Liver (tissue), 9 donors: ENCODE measurements around the gene SUPT6H. TPM values are rescaled to one million over a fixed set of nuclear protein-coding genes. Genes with fewer than 3 reads are reported as not detected.

Experiments
- DNase-seq: peaks from one replicate; pipeline ENCODE4 v3.0.0-alpha.2; 2017; ENCODE audit warnings: low spot score
- H3K27ac ChIP-seq, 2 donors: one replicate each; pipeline ENCODE4 v1.7.0; 2013; ENCODE audit warnings: inconsistent platforms in 2 of 2, low read length in 2 of 2, control low read depth in 1 of 2, low read depth in 1 of 2, mild to moderate bottlenecking in 1 of 2
- H3K27me3 ChIP-seq, 4 donors: one replicate each; pipeline versions ENCODE4 v1.6.1 to v1.7.0; 2013; ENCODE audit warnings: low read length in 3 of 4, inconsistent platforms in 1 of 4, mild to moderate bottlenecking in 1 of 4, moderate library complexity in 1 of 4; ENCODE audit not compliant: control insufficient read depth in 4 of 4, insufficient read depth in 4 of 4
- H3K36me3 ChIP-seq, 4 donors: one replicate each; pipeline versions ENCODE4 v1.6.1 to v1.7.0; 2013; ENCODE audit warnings: low read length in 3 of 4, mild to moderate bottlenecking in 3 of 4, low read depth in 1 of 4, moderate library complexity in 1 of 4; ENCODE audit not compliant: control insufficient read depth in 4 of 4, insufficient read depth in 3 of 4
- H3K4me1 ChIP-seq, 4 donors: one replicate each; pipeline versions ENCODE4 v1.6.1 to v1.7.0; 2013; ENCODE audit warnings: low read length in 3 of 4, mild to moderate bottlenecking in 3 of 4, moderate library complexity in 1 of 4; ENCODE audit not compliant: control insufficient read depth in 4 of 4, insufficient read depth in 4 of 4
- H3K4me3 ChIP-seq, 3 donors: one replicate each; pipeline versions ENCODE4 v1.6.1 to v1.7.0; 2013; ENCODE audit warnings: low read length in 3 of 3, control low read depth in 1 of 3, low read depth in 1 of 3, mild to moderate bottlenecking in 1 of 3
- H3K9ac ChIP-seq, 2 donors: one replicate each; pipeline ENCODE4 v1.7.0; 2013; ENCODE audit warnings: low read length in 2 of 2, mild to moderate bottlenecking in 2 of 2, moderate library complexity in 2 of 2, control low read depth in 1 of 2, low read depth in 1 of 2
- H3K9me3 ChIP-seq, 4 donors: one replicate each; pipeline versions ENCODE4 v1.6.1 to v1.7.0; 2013; ENCODE audit warnings: low read length in 3 of 4; ENCODE audit not compliant: control insufficient read depth in 4 of 4
- EGR1 ChIP-seq, 2 donors: IDR thresholded peaks; 2 replicates each; pipeline ENCODE4 v1.6.1; 2016 to 2018; ENCODE audit warnings: antibody characterized with exemption in 2 of 2, low read depth in 2 of 2
- FOXA1 ChIP-seq: IDR thresholded peaks from 2 replicates; pipeline ENCODE4 v1.6.1; 2016; ENCODE audit warnings: antibody characterized with exemption
- FOXA2 ChIP-seq: IDR thresholded peaks from 2 replicates; pipeline ENCODE4 v1.6.1; 2016; ENCODE audit warnings: antibody characterized with exemption
- HNF4A ChIP-seq, 2 donors: conservative IDR thresholded peaks; 2 replicates each; pipeline ENCODE4 v1.6.1; 2016; ENCODE audit warnings: antibody characterized with exemption in 2 of 2, mild to moderate bottlenecking in 2 of 2
- JUND ChIP-seq, 2 donors: IDR thresholded peaks; 2 replicates each; pipeline ENCODE4 v1.6.1; 2016; ENCODE audit warnings: antibody characterized with exemption in 2 of 2
- NR2F2 ChIP-seq: IDR thresholded peaks from 2 replicates; pipeline ENCODE4 v1.6.1; 2016; ENCODE audit warnings: antibody characterized with exemption
- REST ChIP-seq: IDR thresholded peaks from 2 replicates; pipeline ENCODE4 v1.6.1; 2016; ENCODE audit warnings: antibody characterized with exemption, mild to moderate bottlenecking
- RXRA ChIP-seq, 2 donors: IDR thresholded peaks; 2 replicates each; pipeline ENCODE4 v1.6.1; 2017 to 2018; ENCODE audit warnings: antibody characterized with exemption in 2 of 2, mild to moderate bottlenecking in 1 of 2
- SP1 ChIP-seq: IDR thresholded peaks from 2 replicates; pipeline ENCODE4 v1.6.1; 2018; ENCODE audit warnings: antibody characterized with exemption, mild to moderate bottlenecking
- TAF1 ChIP-seq: conservative IDR thresholded peaks from 2 replicates; pipeline ENCODE4 v1.6.1; 2016; ENCODE audit warnings: antibody characterized with exemption, mild to moderate bottlenecking
- WGBS: extraction: QIAGEN DNeasy Blood & Tissue Kit; methylation state at CpG from one replicate; pipeline ENCODE4 v1.1.7; 2013; 5-methylcytosine and 5-hydroxymethylcytosine counted together
- polyA plus RNA-seq, 2 donors: library from polyadenylated mRNA; stranded (reverse) in 1 of 2; unstranded in 1 of 2; fragments of 200-250 nt in 1 of 2; fragments of >200 nt in 1 of 2; fragmentation: Nextera tagmentation in 1 of 2; extraction: Ambion mirVana in 1 of 2; gene quantifications; one replicate each; pipeline versions ENCODE4 v1.2.1 to v1.2.3, GENCODE V29; 2013 to 2015
- total RNA-seq, 2 donors: library from RNA; depleted of rRNA; stranded (reverse); fragments of >200 nt; gene quantifications; one replicate each; pipeline ENCODE4 v1.2.3, GENCODE V29; 2014
- TF ChIP-seq, protein P1 (sequence below): IDR thresholded peaks from 2 replicates; pipeline ENCODE4 v1.6.1; 2016; ENCODE audit warnings: antibody characterized with exemption
- TF ChIP-seq, protein P2 (sequence below): fragments of 150-350 bp; IDR thresholded peaks from 2 replicates; pipeline ENCODE4 v1.5.1; 2017; ENCODE audit warnings: improper control_type of control experiment, low read depth, low read length; ENCODE audit not compliant: missing input control
- TF ChIP-seq, protein P3 (sequence below): IDR thresholded peaks from 2 replicates; pipeline ENCODE4 v1.6.1; 2016; ENCODE audit warnings: antibody characterized with exemption
- donor health status: healthy.
- donor health status: healthy.
- donor health status: healthy.
- donor health status: healthy.
- donor health status: healthy.

Gene SUPT6H
- total and polyA plus RNA-seq, 4 donors: 10.6 to 59.1 (median 30.3) TPM

DNA sequence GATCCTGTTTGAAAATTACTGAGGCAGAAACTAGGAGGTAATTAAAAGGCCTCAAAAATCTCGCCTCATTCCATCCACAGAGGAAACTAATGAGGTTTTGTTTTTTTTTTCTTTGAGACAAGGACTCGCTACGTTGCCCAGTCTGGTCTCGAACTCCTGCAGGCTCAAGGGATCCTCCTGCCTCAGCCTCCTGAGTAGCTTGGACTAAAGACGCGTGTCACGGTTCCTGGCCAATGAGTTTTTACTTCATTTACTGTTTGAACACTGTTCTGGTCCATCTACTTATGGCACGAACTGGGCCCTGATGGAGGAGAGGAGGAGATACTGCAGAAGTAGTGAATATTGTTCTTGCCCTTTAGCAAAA, 16.4 kb upstream of the SUPT6H start:
- TF ChIP-seq HNF4A (conservative IDR thresholded peaks at IDR 0.05): no peak
- no peak for TF ChIP-seq SP1
- TF ChIP-seq RXRA (IDR thresholded peaks at IDR 0.05): no peak
- TF ChIP-seq, protein P1, sequence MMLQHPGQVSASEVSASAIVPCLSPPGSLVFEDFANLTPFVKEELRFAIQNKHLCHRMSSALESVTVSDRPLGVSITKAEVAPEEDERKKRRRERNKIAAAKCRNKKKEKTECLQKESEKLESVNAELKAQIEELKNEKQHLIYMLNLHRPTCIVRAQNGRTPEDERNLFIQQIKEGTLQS: no peak
- TF ChIP-seq FOXA2: no peak
- TF ChIP-seq REST: no peak
- TF ChIP-seq, protein P2, sequence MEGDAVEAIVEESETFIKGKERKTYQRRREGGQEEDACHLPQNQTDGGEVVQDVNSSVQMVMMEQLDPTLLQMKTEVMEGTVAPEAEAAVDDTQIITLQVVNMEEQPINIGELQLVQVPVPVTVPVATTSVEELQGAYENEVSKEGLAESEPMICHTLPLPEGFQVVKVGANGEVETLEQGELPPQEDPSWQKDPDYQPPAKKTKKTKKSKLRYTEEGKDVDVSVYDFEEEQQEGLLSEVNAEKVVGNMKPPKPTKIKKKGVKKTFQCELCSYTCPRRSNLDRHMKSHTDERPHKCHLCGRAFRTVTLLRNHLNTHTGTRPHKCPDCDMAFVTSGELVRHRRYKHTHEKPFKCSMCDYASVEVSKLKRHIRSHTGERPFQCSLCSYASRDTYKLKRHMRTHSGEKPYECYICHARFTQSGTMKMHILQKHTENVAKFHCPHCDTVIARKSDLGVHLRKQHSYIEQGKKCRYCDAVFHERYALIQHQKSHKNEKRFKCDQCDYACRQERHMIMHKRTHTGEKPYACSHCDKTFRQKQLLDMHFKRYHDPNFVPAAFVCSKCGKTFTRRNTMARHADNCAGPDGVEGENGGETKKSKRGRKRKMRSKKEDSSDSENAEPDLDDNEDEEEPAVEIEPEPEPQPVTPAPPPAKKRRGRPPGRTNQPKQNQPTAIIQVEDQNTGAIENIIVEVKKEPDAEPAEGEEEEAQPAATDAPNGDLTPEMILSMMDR: no peak
- TF ChIP-seq JUND (IDR thresholded peaks at IDR 0.05): no peak
- TF ChIP-seq, protein P3, sequence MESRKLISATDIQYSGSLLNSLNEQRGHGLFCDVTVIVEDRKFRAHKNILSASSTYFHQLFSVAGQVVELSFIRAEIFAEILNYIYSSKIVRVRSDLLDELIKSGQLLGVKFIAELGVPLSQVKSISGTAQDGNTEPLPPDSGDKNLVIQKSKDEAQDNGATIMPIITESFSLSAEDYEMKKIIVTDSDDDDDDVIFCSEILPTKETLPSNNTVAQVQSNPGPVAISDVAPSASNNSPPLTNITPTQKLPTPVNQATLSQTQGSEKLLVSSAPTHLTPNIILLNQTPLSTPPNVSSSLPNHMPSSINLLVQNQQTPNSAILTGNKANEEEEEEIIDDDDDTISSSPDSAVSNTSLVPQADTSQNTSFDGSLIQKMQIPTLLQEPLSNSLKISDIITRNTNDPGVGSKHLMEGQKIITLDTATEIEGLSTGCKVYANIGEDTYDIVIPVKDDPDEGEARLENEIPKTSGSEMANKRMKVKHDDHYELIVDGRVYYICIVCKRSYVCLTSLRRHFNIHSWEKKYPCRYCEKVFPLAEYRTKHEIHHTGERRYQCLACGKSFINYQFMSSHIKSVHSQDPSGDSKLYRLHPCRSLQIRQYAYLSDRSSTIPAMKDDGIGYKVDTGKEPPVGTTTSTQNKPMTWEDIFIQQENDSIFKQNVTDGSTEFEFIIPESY: no peak
- TF ChIP-seq NR2F2: no peak
- H3K4me1 ChIP-seq: peaks cover 2 to 45% (median 33%) of the 10 kb centered on the region in 4 donors
- no peak for DNase-seq

DNA sequence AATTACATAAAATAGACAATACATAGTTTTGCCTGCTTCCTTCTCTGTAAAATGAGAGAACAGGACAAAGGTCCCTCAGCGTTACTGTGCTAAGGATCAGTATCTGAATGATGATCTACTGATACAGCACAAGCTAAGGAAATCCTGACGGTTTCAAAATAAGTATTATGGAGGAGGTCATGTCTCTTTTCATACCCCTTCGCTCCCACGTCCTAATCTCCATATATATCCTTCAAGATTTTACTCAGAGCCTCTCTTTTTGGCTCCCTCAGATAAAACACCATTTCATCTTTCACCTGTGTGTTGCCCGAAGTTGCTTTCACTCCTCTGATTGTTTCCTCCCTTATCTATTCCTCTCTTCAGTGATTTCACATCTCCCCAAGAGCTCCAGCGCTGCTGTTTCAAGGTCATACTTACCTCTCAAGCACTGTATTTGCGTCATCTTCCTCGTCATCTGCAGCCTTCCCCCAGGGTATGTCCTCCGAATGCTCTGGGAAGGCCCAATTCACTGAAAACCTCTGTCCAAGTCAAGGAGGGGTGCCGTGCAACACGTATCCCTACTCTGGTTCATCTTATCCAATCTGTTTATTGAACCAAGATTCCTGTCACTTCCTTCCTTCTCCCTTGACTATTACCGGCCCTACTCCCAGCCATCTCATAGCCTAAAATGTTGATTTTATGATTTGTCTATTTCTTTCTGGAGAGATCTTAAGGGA, 15.8 kb upstream of the SUPT6H start:
- TF ChIP-seq, protein P1: no peak
- TF ChIP-seq TAF1: no peak
- TF ChIP-seq EGR1 (IDR thresholded peaks at IDR 0.05; ENCODE audit: low read depth in 2 of 2): no peak
- no peak for TF ChIP-seq RXRA (IDR thresholded peaks at IDR 0.05)
- TF ChIP-seq NR2F2: no peak
- TF ChIP-seq FOXA2: no peak
- TF ChIP-seq FOXA1: no peak
- TF ChIP-seq, protein P3: no peak
- 56% methylated on average over 12 of the region's 12 CpGs for WGBS
- Histone ChIP-seq H3K9ac (peak overlapping the region; percentile 1 to 79), H3K27ac (peak overlapping the region; percentile 73 to 92), H3K4me1 (peaks cover 2 to 45% (median 33%) of the 10 kb centered on the region in 4 donors), H3K27me3 (no peaks in the 10 kb centered on the region), H3K4me3 (peak overlapping the region in 2 of 3 donors; percentile 12 to 24), H3K36me3 (peaks cover 7 to 24% (median 13%) of the 10 kb centered on the region in 4 donors), H3K9me3 (no peaks in the 10 kb centered on the region)
- DNase-seq: no peak

More for the DNA sequence above, 16.4 kb upstream of the SUPT6H start:
- Histone ChIP-seq H3K27ac (peak overlapping the region; percentile 73 to 92), H3K4me3 (peak overlapping the region; percentile 48 to 96 (median 78)), H3K9me3 (no peaks in the 10 kb centered on the region), H3K27me3 (no peaks in the 10 kb centered on the region), H3K36me3 (peaks cover 7 to 26% (median 17%) of the 10 kb centered on the region in 4 donors), H3K9ac (peak overlapping the region; percentile 70 to 78)
- 39% methylated on average over 8 of the region's 8 CpGs for WGBS
